ENCODE results near the gene WNT9A.

GRCh38 chr1:227925582-227926198, 22.0 kb downstream of the WNT9A start:
- TF ChIP-seq, protein P1, sequence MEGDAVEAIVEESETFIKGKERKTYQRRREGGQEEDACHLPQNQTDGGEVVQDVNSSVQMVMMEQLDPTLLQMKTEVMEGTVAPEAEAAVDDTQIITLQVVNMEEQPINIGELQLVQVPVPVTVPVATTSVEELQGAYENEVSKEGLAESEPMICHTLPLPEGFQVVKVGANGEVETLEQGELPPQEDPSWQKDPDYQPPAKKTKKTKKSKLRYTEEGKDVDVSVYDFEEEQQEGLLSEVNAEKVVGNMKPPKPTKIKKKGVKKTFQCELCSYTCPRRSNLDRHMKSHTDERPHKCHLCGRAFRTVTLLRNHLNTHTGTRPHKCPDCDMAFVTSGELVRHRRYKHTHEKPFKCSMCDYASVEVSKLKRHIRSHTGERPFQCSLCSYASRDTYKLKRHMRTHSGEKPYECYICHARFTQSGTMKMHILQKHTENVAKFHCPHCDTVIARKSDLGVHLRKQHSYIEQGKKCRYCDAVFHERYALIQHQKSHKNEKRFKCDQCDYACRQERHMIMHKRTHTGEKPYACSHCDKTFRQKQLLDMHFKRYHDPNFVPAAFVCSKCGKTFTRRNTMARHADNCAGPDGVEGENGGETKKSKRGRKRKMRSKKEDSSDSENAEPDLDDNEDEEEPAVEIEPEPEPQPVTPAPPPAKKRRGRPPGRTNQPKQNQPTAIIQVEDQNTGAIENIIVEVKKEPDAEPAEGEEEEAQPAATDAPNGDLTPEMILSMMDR (IDR thresholded peaks at IDR 0.05): no peak
- no peak for TF ChIP-seq POLR2A (IDR thresholded peaks at IDR 0.05)
